ENCODE results near the gene ARHGAP25.

ARHGAP25 gene

GRCh38 chr2:68717305-68717661 lies 17.3 kb upstream of the ARHGAP25 start:
- no peak for DNase-seq (ENCODE audit: low read depth)

DNA sequence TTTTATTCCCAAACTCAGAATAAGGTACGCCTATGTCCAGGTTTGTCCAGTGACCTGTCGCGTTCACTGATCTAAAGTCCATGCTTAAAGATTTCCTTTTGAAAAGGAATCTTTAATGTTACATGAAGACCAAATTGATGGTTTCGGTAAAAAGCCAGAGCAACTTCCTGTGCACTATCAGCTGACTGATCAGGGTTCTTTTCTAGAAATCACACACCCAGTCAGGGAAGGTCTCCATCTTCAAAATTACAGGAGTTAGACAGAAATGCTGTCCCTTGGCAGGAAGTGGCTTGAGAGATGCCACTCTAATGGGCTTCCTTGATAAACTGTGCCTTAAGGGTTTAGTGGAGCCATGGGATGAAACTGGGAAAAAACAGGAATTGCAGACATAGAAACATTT lies 14.7 kb upstream of the ARHGAP25 start:
- DNase-seq (ENCODE audit: low read depth), result no peak

- no peak for DNase-seq (ENCODE audit: low read depth)
These were observed 13.9 kb upstream of the ARHGAP25 start for GRCh38 chr2:68720665-68721064.

GRCh38 chr2:68721482-68722101 lies 13.0 kb upstream of the ARHGAP25 start:
- DNase-seq (ENCODE audit: low read depth), result no peak

- DNase-seq (ENCODE audit: low read depth), result no peak
These were observed 11.9 kb upstream of the ARHGAP25 start for GRCh38 chr2:68722712-68723111.

- DNase-seq (ENCODE audit: low read depth), result no peak
These were observed 11.4 kb upstream of the ARHGAP25 start for GRCh38 chr2:68723181-68723580.

- DNase-seq (ENCODE audit: low read depth), result no peak
These were observed 8.5 kb upstream of the ARHGAP25 start for GRCh38 chr2:68726100-68726499.

- no peak for DNase-seq (ENCODE audit: low read depth)
These were observed 7.8 kb upstream of the ARHGAP25 start for GRCh38 chr2:68726608-68727367.

GRCh38 chr2:68727683-68728375 lies 6.8 kb upstream of the ARHGAP25 start:
- no peak for DNase-seq (ENCODE audit: low read depth)

- DNase-seq (ENCODE audit: low read depth), result no peak
These were observed 3.8 kb upstream of the ARHGAP25 start for GRCh38 chr2:68730828-68731227.

DNA sequence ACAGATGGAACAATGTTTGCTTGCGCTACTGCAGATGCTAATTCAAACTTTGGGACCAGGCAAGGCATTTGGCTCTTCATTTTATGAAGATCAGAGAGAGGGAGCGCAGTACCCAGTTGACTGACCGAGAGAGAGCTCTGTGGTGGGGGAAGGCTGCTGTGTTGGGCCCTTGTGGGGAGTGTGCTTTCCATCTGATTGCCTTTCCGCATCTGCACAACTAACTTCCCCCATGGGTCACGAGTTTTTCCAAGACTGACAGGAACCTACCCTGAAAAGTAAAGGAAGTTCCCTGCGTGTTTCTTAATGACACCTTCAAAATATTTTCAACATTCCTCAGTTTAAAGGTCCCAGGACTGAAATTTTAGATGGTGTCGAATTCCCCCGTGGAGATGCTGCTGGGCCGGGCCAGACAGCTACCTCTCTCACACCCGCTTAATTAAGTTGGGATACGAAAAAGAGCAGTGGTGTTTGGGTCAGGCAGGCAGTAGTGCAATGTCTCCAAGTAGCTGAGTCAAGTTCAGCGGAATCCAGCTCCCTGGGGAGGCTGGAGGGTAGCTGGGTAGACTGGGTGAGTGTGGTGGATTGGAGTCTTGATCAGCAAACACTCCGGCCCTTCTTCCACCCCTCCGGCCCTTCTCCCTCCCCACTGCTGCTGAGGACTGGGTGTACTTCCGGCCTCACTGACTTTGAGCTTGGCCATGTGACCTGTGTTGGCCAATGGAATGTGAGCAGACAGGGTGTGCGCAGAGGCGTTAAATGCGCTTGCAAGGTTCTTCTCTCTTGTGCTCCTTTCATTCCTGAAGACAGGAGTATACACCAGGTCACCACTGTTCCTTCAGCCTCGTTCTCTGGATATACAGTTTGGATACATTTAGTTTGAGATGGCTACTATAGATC lies 2.3 kb upstream of the ARHGAP25 start:
- no peak for DNase-seq (ENCODE audit: low read depth)

DNA sequence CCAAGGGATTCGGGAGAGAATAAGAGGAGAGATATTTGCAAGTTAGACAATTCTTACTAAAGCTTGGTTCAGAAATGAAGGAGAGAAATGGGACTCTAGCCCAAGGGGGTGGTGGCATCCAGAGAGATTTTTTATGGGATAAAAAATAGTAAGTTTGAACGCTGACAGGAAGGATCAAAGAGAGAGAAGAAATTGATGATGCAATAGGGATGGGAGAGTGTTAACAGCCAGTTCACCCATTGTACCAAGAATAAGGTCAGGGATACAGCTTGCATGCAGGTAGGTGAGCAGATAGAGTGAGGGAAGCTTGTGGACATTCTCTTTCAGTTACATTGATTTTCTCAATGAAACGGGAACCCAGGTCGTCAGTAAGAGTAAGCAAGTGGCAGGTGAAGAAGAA lies 1.2 kb upstream of the ARHGAP25 start:
- DNase-seq (ENCODE audit: low read depth), result no peak

GRCh38 chr2:68734176-68734575 lies 435 bp upstream of the ARHGAP25 start:
- no peak for DNase-seq (ENCODE audit: low read depth)

DNA sequence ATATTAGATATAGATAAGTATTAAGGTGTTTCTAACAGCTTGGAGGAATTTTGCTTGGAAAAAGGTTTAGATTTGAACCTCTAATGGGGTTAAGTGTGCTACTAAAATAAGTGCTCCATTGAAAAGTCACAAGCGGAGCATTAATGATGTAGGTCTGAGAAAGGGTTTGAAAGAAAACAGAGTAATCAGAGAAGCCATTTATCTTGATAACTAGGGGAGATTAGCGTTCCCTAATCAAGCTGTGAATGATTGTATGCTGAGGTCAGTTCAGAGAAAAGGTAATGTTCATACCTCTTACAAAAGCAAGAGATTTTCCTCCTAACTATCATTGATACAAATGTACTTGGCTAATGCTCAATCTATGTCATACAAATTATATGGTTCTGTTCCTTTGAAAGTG lies 1.5 kb downstream of the ARHGAP25 start:
- no peak for DNase-seq (ENCODE audit: low read depth)

DNA sequence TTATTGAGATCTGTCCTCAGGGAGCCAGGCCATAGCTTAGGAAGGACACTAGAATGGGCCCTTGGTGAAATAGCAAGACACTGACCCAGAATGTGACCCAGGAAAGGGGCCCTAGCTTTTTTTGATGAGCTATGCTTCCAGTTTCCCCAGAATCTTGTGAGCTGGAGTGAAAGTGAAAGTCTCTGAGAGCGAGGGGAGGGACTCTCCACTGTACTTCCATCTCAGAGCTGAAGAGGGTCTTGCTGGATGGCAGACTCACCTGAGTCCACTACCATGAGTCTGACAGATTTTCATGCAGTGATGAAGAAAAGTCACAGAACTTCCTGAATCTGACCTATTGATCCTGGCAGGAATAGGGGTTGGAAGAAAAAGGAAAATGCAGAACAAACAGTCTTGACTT lies 3.1 kb downstream of the ARHGAP25 start:
- no peak for DNase-seq (ENCODE audit: low read depth)

GRCh38 chr2:68738906-68739594 lies 4.4 kb downstream of the ARHGAP25 start:
- DNase-seq (ENCODE audit: low read depth), result no peak

DNA sequence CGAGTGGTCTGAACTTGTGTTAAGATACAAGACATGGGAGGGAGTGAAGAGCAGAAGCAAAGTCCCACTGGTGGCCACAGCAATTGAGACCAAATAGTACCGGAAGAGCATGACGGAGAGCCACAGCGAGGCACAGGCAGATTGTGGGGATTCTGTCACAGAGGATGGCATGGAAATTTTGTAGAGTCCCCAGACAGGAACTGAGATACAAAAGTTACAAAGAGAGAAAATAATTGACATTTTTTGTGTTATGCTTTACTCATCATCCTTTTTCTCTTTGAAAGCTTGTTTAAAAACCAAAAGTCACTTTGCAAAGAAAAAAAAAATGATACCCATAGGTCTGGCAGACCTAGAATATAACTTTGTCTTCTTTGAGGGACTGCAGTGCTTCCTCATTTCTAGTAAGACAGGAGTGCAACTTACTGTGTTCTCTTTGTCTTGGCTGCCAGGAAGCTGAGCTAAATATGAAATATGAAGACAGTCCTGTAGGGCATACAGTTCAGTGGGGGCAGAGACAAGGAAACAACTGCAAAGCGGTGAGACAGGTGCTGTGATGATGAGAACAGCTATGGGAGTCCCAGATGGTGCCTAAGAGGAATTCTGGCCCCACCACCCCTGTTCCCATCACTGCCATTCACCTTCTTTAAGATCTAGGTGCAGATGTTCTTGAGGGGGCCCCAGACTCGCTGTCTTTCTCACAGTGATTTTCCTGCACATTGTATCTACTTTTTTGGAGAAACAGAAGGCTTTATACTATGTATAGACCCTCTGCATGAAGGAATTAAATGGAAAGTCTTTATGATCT lies 5.2 kb downstream of the ARHGAP25 start:
- DNase-seq (ENCODE audit: low read depth), result no peak

DNA sequence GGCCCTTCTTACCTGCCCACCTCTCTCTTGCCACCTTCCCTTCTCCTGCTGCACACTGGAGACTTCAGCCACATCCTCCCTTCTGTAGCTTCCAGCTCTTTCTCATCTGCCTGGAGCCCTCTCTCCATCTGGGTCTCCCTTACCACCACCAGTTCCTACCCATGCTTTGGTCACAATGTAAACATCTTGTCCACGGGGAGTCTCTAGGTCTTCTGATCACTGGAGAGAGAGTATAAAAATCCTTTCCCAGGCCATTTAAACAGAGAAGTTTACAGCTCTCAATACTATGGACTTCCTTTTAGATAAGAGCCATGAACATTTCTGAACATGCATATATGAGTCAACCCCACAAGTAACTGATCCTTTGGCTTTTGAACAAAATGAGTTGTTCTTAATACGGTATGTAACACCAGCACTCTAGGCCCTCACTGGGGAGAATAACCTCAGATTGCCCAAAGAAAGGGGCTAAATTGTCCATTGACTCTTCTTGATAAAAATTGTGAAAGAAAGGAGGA lies 5.8 kb downstream of the ARHGAP25 start:
- no peak for DNase-seq (ENCODE audit: low read depth)

- DNase-seq (ENCODE audit: low read depth), result no peak
These were observed 6.6 kb downstream of the ARHGAP25 start for GRCh38 chr2:68741238-68741637.

DNA sequence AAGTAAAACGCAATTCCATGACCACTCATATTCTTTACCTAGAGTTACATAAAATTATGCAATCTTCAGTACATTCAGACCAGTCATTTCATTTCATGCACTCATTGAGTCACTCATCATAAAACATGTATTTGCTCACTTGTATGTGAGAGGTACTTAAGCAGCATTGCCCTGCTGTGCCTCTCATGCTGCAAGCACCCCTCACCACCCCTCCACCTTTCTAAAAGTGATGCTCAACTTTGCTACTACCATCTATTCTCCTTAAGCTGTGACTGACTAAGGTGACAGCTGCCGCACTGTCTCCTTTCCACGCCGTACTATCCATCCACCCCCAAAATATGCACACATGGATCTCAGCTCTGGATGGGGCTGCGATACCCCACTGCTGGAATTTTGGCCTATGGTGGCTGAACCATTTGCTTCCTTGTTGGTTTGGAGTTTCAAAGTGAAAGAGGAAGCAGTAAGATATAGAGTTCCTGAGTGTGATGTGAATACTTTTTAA lies 7.2 kb downstream of the ARHGAP25 start:
- DNase-seq (ENCODE audit: low read depth), result no peak
